ENCODE measurements around the gene ETHE1.

The ETHE1 gene

GRCh38 chr19:43546581-43546980 lies 19.6 kb upstream of the ETHE1 start:
- TF ChIP-seq, protein P1, sequence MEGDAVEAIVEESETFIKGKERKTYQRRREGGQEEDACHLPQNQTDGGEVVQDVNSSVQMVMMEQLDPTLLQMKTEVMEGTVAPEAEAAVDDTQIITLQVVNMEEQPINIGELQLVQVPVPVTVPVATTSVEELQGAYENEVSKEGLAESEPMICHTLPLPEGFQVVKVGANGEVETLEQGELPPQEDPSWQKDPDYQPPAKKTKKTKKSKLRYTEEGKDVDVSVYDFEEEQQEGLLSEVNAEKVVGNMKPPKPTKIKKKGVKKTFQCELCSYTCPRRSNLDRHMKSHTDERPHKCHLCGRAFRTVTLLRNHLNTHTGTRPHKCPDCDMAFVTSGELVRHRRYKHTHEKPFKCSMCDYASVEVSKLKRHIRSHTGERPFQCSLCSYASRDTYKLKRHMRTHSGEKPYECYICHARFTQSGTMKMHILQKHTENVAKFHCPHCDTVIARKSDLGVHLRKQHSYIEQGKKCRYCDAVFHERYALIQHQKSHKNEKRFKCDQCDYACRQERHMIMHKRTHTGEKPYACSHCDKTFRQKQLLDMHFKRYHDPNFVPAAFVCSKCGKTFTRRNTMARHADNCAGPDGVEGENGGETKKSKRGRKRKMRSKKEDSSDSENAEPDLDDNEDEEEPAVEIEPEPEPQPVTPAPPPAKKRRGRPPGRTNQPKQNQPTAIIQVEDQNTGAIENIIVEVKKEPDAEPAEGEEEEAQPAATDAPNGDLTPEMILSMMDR (conservative IDR thresholded peaks at IDR 0.05): no peak
- H3K27ac ChIP-seq: no peak overlapping the region

- TF ChIP-seq, protein P1 (conservative IDR thresholded peaks at IDR 0.05): no peak
- no peak overlapping the region for H3K27ac ChIP-seq
Measured at GRCh38 chr19:43545981-43546380, 19.0 kb upstream of the ETHE1 start.

GRCh38 chr19:43545276-43545675 lies 18.3 kb upstream of the ETHE1 start:
- H3K27ac ChIP-seq: no peak overlapping the region
- TF ChIP-seq, protein P1 (conservative IDR thresholded peaks at IDR 0.05): no peak

GRCh38 chr19:43544077-43544476 lies 17.1 kb upstream of the ETHE1 start:
- TF ChIP-seq, protein P1 (conservative IDR thresholded peaks at IDR 0.05): no peak
- H3K27ac ChIP-seq: no peak overlapping the region

GRCh38 chr19:43541920-43542650 lies 15.1 kb upstream of the ETHE1 start:
- TF ChIP-seq, protein P1 (conservative IDR thresholded peaks at IDR 0.05): no peak
- no peak overlapping the region for H3K27ac ChIP-seq

DNA sequence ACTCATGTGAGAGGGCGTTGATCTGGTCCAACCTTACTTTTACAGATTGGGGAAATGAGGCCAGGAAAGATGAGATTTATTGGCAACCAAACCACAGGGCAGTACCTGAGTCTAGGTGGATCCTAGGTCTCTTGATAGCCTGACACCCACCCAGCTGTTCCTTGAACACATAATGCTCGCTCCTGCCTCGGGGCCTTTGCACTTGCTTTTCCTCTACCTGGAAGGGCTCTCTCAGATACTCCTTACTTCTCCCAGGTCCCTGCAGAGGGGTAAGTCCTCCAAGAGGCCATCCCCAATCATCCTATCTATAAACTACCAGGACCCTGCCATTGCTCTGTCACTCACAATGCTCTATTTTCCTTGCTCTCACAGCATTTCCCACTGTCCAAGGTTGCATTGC lies 13.4 kb upstream of the ETHE1 start:
- TF ChIP-seq, protein P1 (conservative IDR thresholded peaks at IDR 0.05): no peak

GRCh38 chr19:43538922-43539321 lies 11.9 kb upstream of the ETHE1 start:
- H3K27ac ChIP-seq: no peak overlapping the region
- TF ChIP-seq, protein P1 (conservative IDR thresholded peaks at IDR 0.05): no peak

More for the DNA sequence above, 13.4 kb upstream of the ETHE1 start:
- no peak overlapping the region for H3K27ac ChIP-seq

Measured in VCaP (cell line).